Loucy (cell line): ENCODE data around the gene TNK1.

Experiments used
- EZH2phosphoT487 ChIP-seq: fragments of 200-600 bp; IDR thresholded peaks from 2 replicates; pipeline ENCODE4 v1.6.1; 2018; ENCODE audit warnings: antibody characterized with exemption, mild to moderate bottlenecking, moderate library complexity, borderline replicate concordance
- TF ChIP-seq, protein P1 (sequence below): fragments of 200-600 bp; sonication (generic); conservative IDR thresholded peaks from 2 replicates; pipeline ENCODE4 v1.5.1; 2014; ENCODE audit warnings: mild to moderate bottlenecking, antibody characterized with exemption, low read length

DNA sequence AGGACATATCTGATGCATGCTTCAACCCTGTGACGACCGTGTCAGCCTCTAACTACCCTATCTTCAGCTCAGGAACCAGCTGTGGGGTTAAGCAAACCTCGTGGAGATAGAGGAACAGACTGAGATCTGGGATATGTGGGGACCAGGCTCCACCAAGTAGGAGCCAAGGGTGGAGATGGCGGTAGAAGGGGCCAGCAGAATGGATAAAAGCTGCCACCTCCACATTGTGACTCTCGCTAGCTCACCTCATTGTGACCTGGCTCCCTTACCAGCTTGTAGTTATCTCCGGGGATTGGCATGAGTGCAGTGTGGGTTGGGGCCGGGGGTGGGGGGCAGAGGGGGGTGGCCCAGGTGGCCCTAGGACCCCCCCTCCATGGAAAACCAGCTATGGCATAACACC, 44.4 kb downstream of the TNK1 start, which contains the start of gene SPEM2:
- TF ChIP-seq, protein P1, sequence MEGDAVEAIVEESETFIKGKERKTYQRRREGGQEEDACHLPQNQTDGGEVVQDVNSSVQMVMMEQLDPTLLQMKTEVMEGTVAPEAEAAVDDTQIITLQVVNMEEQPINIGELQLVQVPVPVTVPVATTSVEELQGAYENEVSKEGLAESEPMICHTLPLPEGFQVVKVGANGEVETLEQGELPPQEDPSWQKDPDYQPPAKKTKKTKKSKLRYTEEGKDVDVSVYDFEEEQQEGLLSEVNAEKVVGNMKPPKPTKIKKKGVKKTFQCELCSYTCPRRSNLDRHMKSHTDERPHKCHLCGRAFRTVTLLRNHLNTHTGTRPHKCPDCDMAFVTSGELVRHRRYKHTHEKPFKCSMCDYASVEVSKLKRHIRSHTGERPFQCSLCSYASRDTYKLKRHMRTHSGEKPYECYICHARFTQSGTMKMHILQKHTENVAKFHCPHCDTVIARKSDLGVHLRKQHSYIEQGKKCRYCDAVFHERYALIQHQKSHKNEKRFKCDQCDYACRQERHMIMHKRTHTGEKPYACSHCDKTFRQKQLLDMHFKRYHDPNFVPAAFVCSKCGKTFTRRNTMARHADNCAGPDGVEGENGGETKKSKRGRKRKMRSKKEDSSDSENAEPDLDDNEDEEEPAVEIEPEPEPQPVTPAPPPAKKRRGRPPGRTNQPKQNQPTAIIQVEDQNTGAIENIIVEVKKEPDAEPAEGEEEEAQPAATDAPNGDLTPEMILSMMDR = no peak
- no peak for TF ChIP-seq EZH2phosphoT487
